Right lobe of liver (tissue), 4 donors: ENCODE data around the gene CABYR.

Experiments used
- POLR2A ChIP-seq: fragments of 450-650 bp; IDR thresholded peaks from one replicate; pipeline ENCODE4 v1.6.1; 2017; ENCODE audit warnings: antibody characterized with exemption, mild to moderate bottlenecking
- TF ChIP-seq, protein P1 (sequence below), 4 donors: fragments of 200-600 bp in 3 of 4; fragments of 450-650 bp in 1 of 4; IDR thresholded peaks; one replicate each; pipeline versions ENCODE4 v1.5.1 to v1.8.0; 2016 to 2022; ENCODE audit warnings: antibody characterized with exemption in 4 of 4, mild to moderate bottlenecking in 2 of 4
- donor health status: DM: no; HTN: no; CAD: no.
- donor health status: DM: no; HTN: no; CAD: no.
- donor health status: DM: no; HTN: yes; CAD: no.

GRCh38 chr18:24090876-24091275, 48.0 kb upstream of the CABYR start:
- TF ChIP-seq POLR2A: no peak
- TF ChIP-seq, protein P1, sequence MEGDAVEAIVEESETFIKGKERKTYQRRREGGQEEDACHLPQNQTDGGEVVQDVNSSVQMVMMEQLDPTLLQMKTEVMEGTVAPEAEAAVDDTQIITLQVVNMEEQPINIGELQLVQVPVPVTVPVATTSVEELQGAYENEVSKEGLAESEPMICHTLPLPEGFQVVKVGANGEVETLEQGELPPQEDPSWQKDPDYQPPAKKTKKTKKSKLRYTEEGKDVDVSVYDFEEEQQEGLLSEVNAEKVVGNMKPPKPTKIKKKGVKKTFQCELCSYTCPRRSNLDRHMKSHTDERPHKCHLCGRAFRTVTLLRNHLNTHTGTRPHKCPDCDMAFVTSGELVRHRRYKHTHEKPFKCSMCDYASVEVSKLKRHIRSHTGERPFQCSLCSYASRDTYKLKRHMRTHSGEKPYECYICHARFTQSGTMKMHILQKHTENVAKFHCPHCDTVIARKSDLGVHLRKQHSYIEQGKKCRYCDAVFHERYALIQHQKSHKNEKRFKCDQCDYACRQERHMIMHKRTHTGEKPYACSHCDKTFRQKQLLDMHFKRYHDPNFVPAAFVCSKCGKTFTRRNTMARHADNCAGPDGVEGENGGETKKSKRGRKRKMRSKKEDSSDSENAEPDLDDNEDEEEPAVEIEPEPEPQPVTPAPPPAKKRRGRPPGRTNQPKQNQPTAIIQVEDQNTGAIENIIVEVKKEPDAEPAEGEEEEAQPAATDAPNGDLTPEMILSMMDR (IDR thresholded peaks at IDR 0.05): no peak
